HUES64 (cell line): Measurements from ENCODE around the gene CYP3A7.
"Not testable (repeated sequence)": the region's sequence is repeated elsewhere in the genome, so short reads cannot be mapped to it uniquely, and the experiment has no call there.

ENCODE experiments used
- H3K27ac ChIP-seq: 2 replicates; pipeline ENCODE4 v1.7.0; 2013; ENCODE audit warnings: low read depth, low read length, inconsistent platforms
- H3K27me3 ChIP-seq: 2 replicates; pipeline ENCODE4 v1.6.1; 2013; ENCODE audit warnings: mild to moderate bottlenecking, low read length; ENCODE audit not compliant: insufficient read depth
- H3K36me3 ChIP-seq: 2 replicates; pipeline ENCODE4 v1.6.1; 2013; ENCODE audit warnings: mild to moderate bottlenecking, low read length; ENCODE audit not compliant: insufficient read depth
- H3K4me1 ChIP-seq: 2 replicates; pipeline ENCODE4 v1.6.1; 2013; ENCODE audit warnings: mild to moderate bottlenecking, low read length, moderate library complexity; ENCODE audit not compliant: insufficient read depth
- H3K4me3 ChIP-seq: 2 replicates; pipeline ENCODE4 v1.5.1; 2013; ENCODE audit warnings: mild to moderate bottlenecking, low read length, moderate library complexity
- H3K9ac ChIP-seq: 2 replicates; pipeline ENCODE4 v1.6.1; 2013; ENCODE audit warnings: mild to moderate bottlenecking, low read depth, low read length
- H3K9me3 ChIP-seq: 2 replicates; pipeline ENCODE4 v1.6.1; 2013; ENCODE audit warnings: low read depth, low read length; ENCODE audit not compliant: insufficient read depth
- WGBS: fragments of 150-250, 120-280 bp; methylation state at CpG from one replicate; pipeline ENCODE4 v1.1.7; 2013; ENCODE audit warnings: missing lambda C conversion rate; 5-methylcytosine and 5-hydroxymethylcytosine counted together

CYP3A7 gene

GRCh38 chr7:99729486-99730237 is 5.3 kb downstream of the CYP3A7 start:
- H3K9me3 ChIP-seq = no peaks in the 10 kb centered on the region
- no peaks in the 10 kb centered on the region for H3K4me1 ChIP-seq
- WGBS = 64% methylated on average over 5 of the region's 5 CpGs
- H3K27me3 ChIP-seq = no peaks in the 10 kb centered on the region
- H3K9ac ChIP-seq = no peak overlapping the region
- H3K4me3 ChIP-seq = no peak overlapping the region
- H3K36me3 ChIP-seq = no peaks in the 10 kb centered on the region
- H3K27ac ChIP-seq = no peak overlapping the region

DNA sequence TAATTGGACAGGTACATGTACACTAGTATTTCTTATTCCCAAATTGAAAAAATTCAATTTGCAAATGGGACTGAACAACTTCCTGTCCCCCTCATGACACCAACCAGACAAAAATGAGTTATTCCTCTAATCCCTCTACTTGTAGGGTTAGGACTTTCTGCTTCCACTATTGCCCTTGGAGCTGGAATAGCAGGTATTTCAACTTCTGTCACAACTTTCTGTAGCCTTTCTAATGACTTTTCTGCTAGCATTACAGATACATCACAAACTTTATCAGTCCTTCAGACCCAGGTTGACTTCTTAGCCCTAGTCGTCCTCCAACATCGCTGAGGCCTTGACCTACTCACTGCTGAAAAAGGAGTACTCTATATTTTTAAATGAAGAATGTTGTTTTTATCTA is 6.4 kb downstream of the CYP3A7 start:
- no peaks in the 10 kb centered on the region for H3K9me3 ChIP-seq
- H3K27me3 ChIP-seq = no peaks in the 10 kb centered on the region
- H3K9ac ChIP-seq = no peak overlapping the region
- H3K27ac ChIP-seq = no peak overlapping the region
- H3K4me3 ChIP-seq = no peak overlapping the region
- WGBS = 96% methylated on average over 2 of the region's 2 CpGs
- H3K4me1 ChIP-seq = no peaks in the 10 kb centered on the region
- no peaks in the 10 kb centered on the region for H3K36me3 ChIP-seq

- H3K4me1 ChIP-seq, H3K4me3 ChIP-seq, H3K9me3 ChIP-seq, H3K27ac ChIP-seq, H3K27me3 ChIP-seq, H3K9ac ChIP-seq, H3K36me3 ChIP-seq: not testable (repeated sequence)
- 89% methylated on average over 6 of the region's 6 CpGs for WGBS
Measured at GRCh38 chr7:99723201-99723600, 11.8 kb downstream of the CYP3A7 start.

DNA sequence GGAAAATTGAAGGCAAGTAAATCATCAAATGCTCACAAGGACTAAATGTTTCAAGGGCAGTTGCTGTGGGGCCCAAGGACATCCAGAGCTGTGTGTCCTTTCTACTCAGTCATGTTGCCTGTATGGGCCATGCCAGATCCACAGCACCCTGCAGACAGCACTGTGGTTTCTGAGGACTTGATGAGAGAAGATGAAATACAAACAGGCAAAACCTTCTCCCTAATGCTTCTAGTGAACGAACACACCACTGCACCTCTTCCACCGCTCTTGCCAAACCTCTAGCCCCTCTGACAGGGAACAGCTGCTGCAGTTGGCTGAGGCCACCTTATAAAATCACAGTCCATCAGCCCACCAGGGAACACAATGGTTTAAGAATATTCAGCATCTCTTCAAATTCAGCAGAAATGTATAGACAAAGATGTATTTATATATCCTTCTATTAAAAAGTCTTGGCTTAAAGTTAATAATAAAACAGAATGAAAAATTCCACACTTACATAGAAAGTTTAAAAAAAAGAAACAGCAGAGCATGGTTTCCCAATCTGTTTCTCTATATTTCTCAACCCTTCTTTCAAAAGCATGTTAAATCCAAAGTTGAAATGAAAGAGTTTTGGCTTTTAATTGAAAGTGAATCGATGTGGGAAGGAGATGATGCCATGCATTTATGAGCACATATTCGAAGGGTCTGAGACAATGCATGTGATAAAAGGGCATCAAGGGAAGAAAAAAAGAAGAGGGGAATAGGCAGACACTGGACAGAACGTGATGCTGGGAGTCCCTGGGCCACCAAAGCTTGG is 14.0 kb downstream of the CYP3A7 start:
- Histone ChIP-seq H3K9ac (no peak overlapping the region), H3K27ac (no peak overlapping the region), H3K4me3 (no peak overlapping the region), H3K27me3 (no peaks in the 10 kb centered on the region), H3K36me3 (no peaks in the 10 kb centered on the region), H3K9me3 (no peaks in the 10 kb centered on the region), H3K4me1 (no peaks in the 10 kb centered on the region)
- WGBS = 91% methylated on average over 5 of the region's 5 CpGs

GRCh38 chr7:99719996-99720769 is 14.8 kb downstream of the CYP3A7 start:
- H3K36me3 ChIP-seq = no peaks in the 10 kb centered on the region
- H3K27ac ChIP-seq = no peak overlapping the region
- H3K4me3 ChIP-seq = no peak overlapping the region
- 88% methylated on average over 4 of the region's 4 CpGs for WGBS
- H3K27me3 ChIP-seq = no peaks in the 10 kb centered on the region
- H3K4me1 ChIP-seq = no peaks in the 10 kb centered on the region
- no peaks in the 10 kb centered on the region for H3K9me3 ChIP-seq
- H3K9ac ChIP-seq = no peak overlapping the region

- WGBS = 90% methylated on average over 3 of the region's 3 CpGs
- no peaks in the 10 kb centered on the region for H3K36me3 ChIP-seq
- no peak overlapping the region for H3K4me3 ChIP-seq
- no peaks in the 10 kb centered on the region for H3K9me3 ChIP-seq
- H3K4me1 ChIP-seq = no peaks in the 10 kb centered on the region
- H3K27ac ChIP-seq = no peak overlapping the region
- no peak overlapping the region for H3K9ac ChIP-seq
- H3K27me3 ChIP-seq = no peaks in the 10 kb centered on the region
Measured at GRCh38 chr7:99713995-99714570, 20.9 kb downstream of the CYP3A7 start.

- no peak overlapping the region for H3K9ac ChIP-seq
- 79% methylated on average over 2 of the region's 2 CpGs for WGBS
- no peak overlapping the region for H3K27ac ChIP-seq
- H3K36me3 ChIP-seq = no peaks in the 10 kb centered on the region
- H3K27me3 ChIP-seq = no peaks in the 10 kb centered on the region
- no peaks in the 10 kb centered on the region for H3K4me1 ChIP-seq
- H3K4me3 ChIP-seq = no peak overlapping the region
- peaks cover 18% of the 10 kb centered on the region for H3K9me3 ChIP-seq
Measured at GRCh38 chr7:99709838-99710578, 25.0 kb downstream of the CYP3A7 start.

DNA sequence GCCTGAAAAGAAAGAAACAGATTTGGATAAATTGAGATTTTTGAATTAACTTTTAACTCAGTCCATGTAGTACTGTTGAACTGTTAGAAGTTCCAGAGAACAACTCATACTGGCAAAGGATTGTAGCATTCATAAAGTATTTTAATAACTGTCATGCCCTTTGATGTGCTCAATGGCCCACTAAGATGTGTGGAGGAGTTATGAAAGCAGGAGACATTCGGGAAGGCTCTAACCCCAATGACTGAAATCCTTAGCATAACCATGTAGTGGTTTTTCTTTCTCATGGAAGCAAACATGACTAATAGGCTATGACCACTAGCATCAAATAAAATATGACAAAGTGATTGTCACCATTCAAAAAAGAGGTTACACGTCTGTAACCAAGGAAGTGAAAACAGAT is 25.7 kb downstream of the CYP3A7 start:
- 100% methylated on average over 2 of the region's 2 CpGs for WGBS
- Histone ChIP-seq H3K27me3 (no peaks in the 10 kb centered on the region), H3K4me3 (no peak overlapping the region), H3K9me3 (peaks cover 18% of the 10 kb centered on the region), H3K36me3 (no peaks in the 10 kb centered on the region), H3K9ac (no peak overlapping the region), H3K27ac (no peak overlapping the region), H3K4me1 (no peaks in the 10 kb centered on the region)

DNA sequence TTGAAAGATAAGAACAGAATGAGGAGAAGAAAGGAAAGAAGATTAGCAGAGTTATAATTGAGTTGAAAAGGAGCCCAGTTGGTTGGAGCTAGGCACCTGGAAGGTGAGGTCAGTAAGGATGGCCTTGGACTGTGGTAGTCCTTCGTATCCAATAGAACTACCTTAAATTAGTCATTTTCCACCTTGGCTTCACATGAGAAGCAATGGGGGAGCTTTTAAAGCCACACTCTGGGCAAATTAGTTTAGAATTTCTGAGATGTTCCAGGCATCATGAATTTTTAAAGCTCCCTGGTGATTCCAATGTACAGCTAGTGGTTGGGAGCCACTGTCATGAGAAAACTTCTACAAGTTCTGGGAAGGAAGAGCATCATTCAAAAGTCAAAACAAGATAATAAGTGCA is 27.9 kb downstream of the CYP3A7 start:
- no peak overlapping the region for H3K27ac ChIP-seq
- no peaks in the 10 kb centered on the region for H3K27me3 ChIP-seq
- peaks cover 18% of the 10 kb centered on the region for H3K9me3 ChIP-seq
- no peaks in the 10 kb centered on the region for H3K36me3 ChIP-seq
- no peaks in the 10 kb centered on the region for H3K4me1 ChIP-seq
- 83% methylated on average over 1 of the region's 1 CpG for WGBS
- no peak overlapping the region for H3K4me3 ChIP-seq
- no peak overlapping the region for H3K9ac ChIP-seq

DNA sequence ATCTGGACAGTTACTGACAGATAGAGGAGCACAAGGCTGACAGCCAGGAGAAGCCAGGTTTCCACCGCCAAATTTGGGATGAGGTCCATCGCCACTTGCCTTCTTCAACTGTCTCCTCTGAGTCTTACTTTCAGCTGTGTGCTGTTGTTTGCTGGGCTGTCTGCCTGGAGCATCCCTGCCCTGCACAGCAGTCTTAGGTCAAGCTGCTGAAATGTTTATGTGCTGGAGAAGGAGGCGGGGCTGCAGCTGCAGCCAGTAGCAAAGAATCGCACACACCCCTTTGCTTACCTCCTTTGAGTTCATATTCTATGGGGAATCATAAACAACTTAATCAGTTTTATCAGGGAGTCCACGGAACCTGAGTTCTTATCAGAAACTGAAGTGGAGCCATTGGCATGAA is 35.0 kb downstream of the CYP3A7 start:
- Histone ChIP-seq H3K4me1 (peaks cover 5% of the 10 kb centered on the region; the same call in 1 of the 2 replicates), H3K4me3 (no peak overlapping the region)
- 87% methylated on average over 4 of the region's 5 CpGs for WGBS

More for the DNA sequence above, 35.0 kb downstream of the CYP3A7 start:
- no peak overlapping the region for H3K27ac ChIP-seq
- no peaks in the 10 kb centered on the region for H3K9me3 ChIP-seq
- H3K36me3 ChIP-seq = no peaks in the 10 kb centered on the region
- H3K9ac ChIP-seq = no peak overlapping the region
- H3K27me3 ChIP-seq = no peaks in the 10 kb centered on the region
